ENCODE measurements around the gene DYNLL1.

DNA sequence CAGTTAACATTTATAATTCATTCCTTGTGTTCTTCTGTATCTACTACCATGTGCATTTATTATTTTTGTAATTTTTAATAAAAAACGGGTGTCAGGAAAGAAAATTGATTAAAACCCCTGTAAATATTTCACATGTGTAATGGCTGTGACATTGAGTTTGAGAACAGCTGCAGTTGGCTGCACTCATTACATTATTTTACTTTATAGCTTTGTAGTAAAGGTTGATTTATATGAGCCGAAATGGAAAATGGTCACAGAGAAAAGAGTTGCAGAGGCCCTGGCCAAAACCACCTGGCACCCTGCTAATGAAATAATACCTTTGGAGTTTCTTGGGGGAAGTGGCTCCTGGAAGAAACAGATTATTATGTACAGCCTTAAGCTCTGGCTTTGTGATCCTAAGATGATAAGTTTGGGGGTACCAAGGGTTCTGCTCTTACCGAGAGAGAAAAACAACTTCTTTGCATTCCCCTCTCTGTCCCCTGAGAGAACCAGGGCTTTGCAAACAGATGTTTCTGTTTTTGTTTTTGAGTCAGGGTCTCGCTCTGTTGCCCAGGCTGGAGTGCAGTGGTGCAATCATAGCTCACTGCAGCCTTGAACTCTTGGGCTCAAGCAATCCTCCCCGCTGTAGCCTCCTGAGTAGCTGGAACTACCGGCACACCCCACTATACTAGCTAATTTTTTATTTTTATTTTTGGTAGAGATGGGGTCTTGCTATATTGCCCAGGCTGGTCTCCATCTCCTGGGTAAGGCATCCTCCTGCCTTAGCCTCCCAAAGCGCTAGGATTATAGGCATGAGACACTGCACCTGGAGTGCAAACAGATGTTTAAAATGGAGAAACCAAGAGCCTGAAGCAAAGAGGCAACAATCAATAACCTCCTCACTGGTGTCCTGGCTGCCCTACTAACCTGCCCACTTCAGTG, 9.7 kb upstream of the DYNLL1 start:
- no peak for TF ChIP-seq EZH2 (IDR thresholded peaks at IDR 0.05)
- TF ChIP-seq, protein P1, sequence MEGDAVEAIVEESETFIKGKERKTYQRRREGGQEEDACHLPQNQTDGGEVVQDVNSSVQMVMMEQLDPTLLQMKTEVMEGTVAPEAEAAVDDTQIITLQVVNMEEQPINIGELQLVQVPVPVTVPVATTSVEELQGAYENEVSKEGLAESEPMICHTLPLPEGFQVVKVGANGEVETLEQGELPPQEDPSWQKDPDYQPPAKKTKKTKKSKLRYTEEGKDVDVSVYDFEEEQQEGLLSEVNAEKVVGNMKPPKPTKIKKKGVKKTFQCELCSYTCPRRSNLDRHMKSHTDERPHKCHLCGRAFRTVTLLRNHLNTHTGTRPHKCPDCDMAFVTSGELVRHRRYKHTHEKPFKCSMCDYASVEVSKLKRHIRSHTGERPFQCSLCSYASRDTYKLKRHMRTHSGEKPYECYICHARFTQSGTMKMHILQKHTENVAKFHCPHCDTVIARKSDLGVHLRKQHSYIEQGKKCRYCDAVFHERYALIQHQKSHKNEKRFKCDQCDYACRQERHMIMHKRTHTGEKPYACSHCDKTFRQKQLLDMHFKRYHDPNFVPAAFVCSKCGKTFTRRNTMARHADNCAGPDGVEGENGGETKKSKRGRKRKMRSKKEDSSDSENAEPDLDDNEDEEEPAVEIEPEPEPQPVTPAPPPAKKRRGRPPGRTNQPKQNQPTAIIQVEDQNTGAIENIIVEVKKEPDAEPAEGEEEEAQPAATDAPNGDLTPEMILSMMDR (IDR thresholded peaks at IDR 0.05 in 2 of 3, conservative IDR thresholded peaks at IDR 0.05 in 1 of 3; ENCODE audit: borderline replicate concordance in 1 of 3, insufficient read depth in 1 of 3, low read depth in 2 of 3, low read length in 2 of 3), result no peak
- no peak for TF ChIP-seq POLR2AphosphoS5 (IDR thresholded peaks at IDR 0.05; ENCODE audit: low read depth, low read length)
- no peak for TF ChIP-seq POLR2A (IDR thresholded peaks at IDR 0.05; ENCODE audit: borderline replicate concordance, extremely low read depth, insufficient read depth, insufficient read length)
- TF ChIP-seq EGR1 (IDR thresholded peaks at IDR 0.05; ENCODE audit: low read depth), result no peak
- TF ChIP-seq CBX3 (IDR thresholded peaks at IDR 0.05; ENCODE audit: low read depth), result no peak
- TF ChIP-seq, protein P2, sequence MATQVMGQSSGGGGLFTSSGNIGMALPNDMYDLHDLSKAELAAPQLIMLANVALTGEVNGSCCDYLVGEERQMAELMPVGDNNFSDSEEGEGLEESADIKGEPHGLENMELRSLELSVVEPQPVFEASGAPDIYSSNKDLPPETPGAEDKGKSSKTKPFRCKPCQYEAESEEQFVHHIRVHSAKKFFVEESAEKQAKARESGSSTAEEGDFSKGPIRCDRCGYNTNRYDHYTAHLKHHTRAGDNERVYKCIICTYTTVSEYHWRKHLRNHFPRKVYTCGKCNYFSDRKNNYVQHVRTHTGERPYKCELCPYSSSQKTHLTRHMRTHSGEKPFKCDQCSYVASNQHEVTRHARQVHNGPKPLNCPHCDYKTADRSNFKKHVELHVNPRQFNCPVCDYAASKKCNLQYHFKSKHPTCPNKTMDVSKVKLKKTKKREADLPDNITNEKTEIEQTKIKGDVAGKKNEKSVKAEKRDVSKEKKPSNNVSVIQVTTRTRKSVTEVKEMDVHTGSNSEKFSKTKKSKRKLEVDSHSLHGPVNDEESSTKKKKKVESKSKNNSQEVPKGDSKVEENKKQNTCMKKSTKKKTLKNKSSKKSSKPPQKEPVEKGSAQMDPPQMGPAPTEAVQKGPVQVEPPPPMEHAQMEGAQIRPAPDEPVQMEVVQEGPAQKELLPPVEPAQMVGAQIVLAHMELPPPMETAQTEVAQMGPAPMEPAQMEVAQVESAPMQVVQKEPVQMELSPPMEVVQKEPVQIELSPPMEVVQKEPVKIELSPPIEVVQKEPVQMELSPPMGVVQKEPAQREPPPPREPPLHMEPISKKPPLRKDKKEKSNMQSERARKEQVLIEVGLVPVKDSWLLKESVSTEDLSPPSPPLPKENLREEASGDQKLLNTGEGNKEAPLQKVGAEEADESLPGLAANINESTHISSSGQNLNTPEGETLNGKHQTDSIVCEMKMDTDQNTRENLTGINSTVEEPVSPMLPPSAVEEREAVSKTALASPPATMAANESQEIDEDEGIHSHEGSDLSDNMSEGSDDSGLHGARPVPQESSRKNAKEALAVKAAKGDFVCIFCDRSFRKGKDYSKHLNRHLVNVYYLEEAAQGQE (IDR thresholded peaks at IDR 0.05; ENCODE audit: low read depth), result no peak
- TF ChIP-seq, protein P3, sequence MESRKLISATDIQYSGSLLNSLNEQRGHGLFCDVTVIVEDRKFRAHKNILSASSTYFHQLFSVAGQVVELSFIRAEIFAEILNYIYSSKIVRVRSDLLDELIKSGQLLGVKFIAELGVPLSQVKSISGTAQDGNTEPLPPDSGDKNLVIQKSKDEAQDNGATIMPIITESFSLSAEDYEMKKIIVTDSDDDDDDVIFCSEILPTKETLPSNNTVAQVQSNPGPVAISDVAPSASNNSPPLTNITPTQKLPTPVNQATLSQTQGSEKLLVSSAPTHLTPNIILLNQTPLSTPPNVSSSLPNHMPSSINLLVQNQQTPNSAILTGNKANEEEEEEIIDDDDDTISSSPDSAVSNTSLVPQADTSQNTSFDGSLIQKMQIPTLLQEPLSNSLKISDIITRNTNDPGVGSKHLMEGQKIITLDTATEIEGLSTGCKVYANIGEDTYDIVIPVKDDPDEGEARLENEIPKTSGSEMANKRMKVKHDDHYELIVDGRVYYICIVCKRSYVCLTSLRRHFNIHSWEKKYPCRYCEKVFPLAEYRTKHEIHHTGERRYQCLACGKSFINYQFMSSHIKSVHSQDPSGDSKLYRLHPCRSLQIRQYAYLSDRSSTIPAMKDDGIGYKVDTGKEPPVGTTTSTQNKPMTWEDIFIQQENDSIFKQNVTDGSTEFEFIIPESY (IDR thresholded peaks at IDR 0.05; ENCODE audit: extremely low read depth, insufficient replicate concordance, low read length), result no peak
- no peak for TF ChIP-seq SRF (IDR thresholded peaks at IDR 0.05; ENCODE audit: low read depth)
